BJ (cell line): ENCODE results near the gene UPF1. TPM values are rescaled to one million over a fixed set of nuclear protein-coding genes. Genes with fewer than 3 reads are reported as not detected.

Source experiments
- CTCF ChIA-PET: fragments of 350-600 bp; formaldehyde crosslinking; extraction: SDS; loops from one replicate; lab custom pipeline; 2021; ENCODE audit warnings: antibody characterized with exemption, inconsistent platforms; lab: Yijun Ruan, JAX
- POLR2A ChIA-PET: fragments of 300-600 bp; sonication (Branson Sonifier 250); formaldehyde crosslinking; extraction: SDS; loops from one replicate; lab custom pipeline; 2021; ENCODE audit warnings: antibody characterized with exemption; lab: Charles Lee
- DNase-seq: peaks from one replicate; pipeline ENCODE4 v3.0.0-alpha.2; 2011; ENCODE audit warnings: low read depth
- H3K27me3 ChIP-seq: 2 replicates; pipeline ENCODE4 v1.6.0; 2011; ENCODE audit warnings: low read length; ENCODE audit not compliant: control insufficient read depth, insufficient read depth
- H3K36me3 ChIP-seq: 2 replicates; pipeline ENCODE4 v1.5.1; 2011; ENCODE audit warnings: low read length; ENCODE audit not compliant: control insufficient read depth, insufficient read depth
- H3K4me3 ChIP-seq: 2 replicates; pipeline ENCODE4 v1.5.1; 2011; ENCODE audit warnings: low read depth, mild to moderate bottlenecking, control low read depth, low read length
- CTCF ChIP-seq: IDR thresholded peaks from 2 replicates; pipeline ENCODE4 v1.5.1; 2011; ENCODE audit warnings: low read depth, mild to moderate bottlenecking, control low read depth, inconsistent platforms, low read length, moderate library complexity; ENCODE audit not compliant: insufficient read depth
- polyA plus RNA-seq: library from polyadenylated mRNA; depleted of rRNA; stranded (reverse); fragments of >200 nt; gene quantifications from 2 replicates; pipeline ENCODE4 v1.2.3, GENCODE V29; 2011

Gene UPF1
- polyA plus RNA-seq, 1 experiment: 24.1 TPM

- ChIA-PET POLR2A (no interaction called here), CTCF (no interaction called here)
- no peak for TF ChIP-seq CTCF
- H3K4me3 ChIP-seq: no peak overlapping the region
- no peak for DNase-seq
- peaks cover 47% of the 10 kb centered on the region for H3K36me3 ChIP-seq
- no peaks in the 10 kb centered on the region for H3K27me3 ChIP-seq
Observed at GRCh38 chr19:18905058-18905456, 73.3 kb downstream of the UPF1 start.

- ChIA-PET POLR2A (no interaction called here), CTCF (no interaction called here)
- no peak for DNase-seq
- no peaks in the 10 kb centered on the region for H3K27me3 ChIP-seq
- peaks cover 44% of the 10 kb centered on the region for H3K36me3 ChIP-seq
- H3K4me3 ChIP-seq: no peak overlapping the region
- no peak for TF ChIP-seq CTCF
Observed at GRCh38 chr19:18905513-18906236, 73.9 kb downstream of the UPF1 start.

- H3K36me3 ChIP-seq: peaks cover 46% of the 10 kb centered on the region
Observed at GRCh38 chr19:18906605-18907519, 75.1 kb downstream of the UPF1 start.

GRCh38 chr19:18908917-18909619 is 77.3 kb downstream of the UPF1 start:
- TF ChIP-seq CTCF: no peak
- no peak overlapping the region for H3K4me3 ChIP-seq
- ChIA-PET POLR2A (interaction anchor here (0.6 kb wide), 1 partner anchor 452 kb away, joined by 8 read pairs; no protein-coding TSS in a partner anchor), CTCF (no interaction called here)
- no peaks in the 10 kb centered on the region for H3K27me3 ChIP-seq
- DNase-seq: no peak
- H3K36me3 ChIP-seq: peaks cover 42% of the 10 kb centered on the region

More at GRCh38 chr19:18906605-18907519, 75.1 kb downstream of the UPF1 start:
- no peak for TF ChIP-seq CTCF
- no peak for DNase-seq
- ChIA-PET CTCF (no interaction called here), POLR2A (no interaction called here)
- Histone ChIP-seq H3K27me3 (no peaks in the 10 kb centered on the region), H3K4me3 (no peak overlapping the region)

GRCh38 chr19:18910010-18910409 is 78.3 kb downstream of the UPF1 start:
- DNase-seq: no peak
- no peaks in the 10 kb centered on the region for H3K27me3 ChIP-seq
- POLR2A ChIA-PET: interaction anchor here (0.6 kb wide), 1 partner anchor 453 kb away, joined by 8 read pairs; no protein-coding TSS in a partner anchor
- H3K4me3 ChIP-seq: no peak overlapping the region
- TF ChIP-seq CTCF: no peak
- peaks cover 35% of the 10 kb centered on the region for H3K36me3 ChIP-seq
- CTCF ChIA-PET: interaction anchor here (1.0 kb wide), 1 partner anchor 77 kb away, joined by 4 read pairs; no protein-coding TSS in a partner anchor
